Ovary (tissue), 9 donors: ENCODE results near the gene FAM83C. TPM values are rescaled to one million over a fixed set of nuclear protein-coding genes. Genes with fewer than 3 reads are reported as not detected.

Experiments
- DNase-seq, 5 donors: peaks; one replicate each; pipeline ENCODE4 v3.0.0-alpha.2; 2019 to 2020
- H3K27ac ChIP-seq, 2 donors: fragments of 200-600 bp; one replicate each; pipeline versions ENCODE4 v1.5.1 to v1.8.0; 2019 to 2022
- H3K27me3 ChIP-seq: fragments of 200-600 bp; one replicate; pipeline ENCODE4 v1.8.0; 2022
- H3K36me3 ChIP-seq: fragments of 200-600 bp; sonication (generic); one replicate; pipeline ENCODE4 v1.5.1; 2019
- H3K4me1 ChIP-seq: one replicate; pipeline ENCODE4 v1.8.1; 2013; ENCODE audit warnings: mild to moderate bottlenecking, moderate library complexity; ENCODE audit not compliant: insufficient read depth
- H3K4me3 ChIP-seq: fragments of 200-600 bp; sonication (generic); one replicate; pipeline ENCODE4 v1.5.1; 2017
- H3K9me3 ChIP-seq, 2 donors: fragments of 200-600 bp in 1 of 2; sonication (generic) in 1 of 2; one replicate each; pipeline versions ENCODE4 v1.5.1 to v1.8.1; 2013 to 2019; ENCODE audit warnings: mild to moderate bottlenecking in 1 of 2, moderate library complexity in 1 of 2
- CTCF ChIP-seq, 3 donors: fragments of 450-650 bp in 2 of 3; fragments of 200-600 bp in 1 of 3; IDR thresholded peaks; one replicate each; pipeline versions ENCODE4 v1.5.1 to v1.8.0; 2016 to 2022; ENCODE audit warnings: antibody characterized with exemption in 3 of 3, mild to moderate bottlenecking in 1 of 3
- EP300 ChIP-seq: sonication (generic); formaldehyde crosslinking; IDR thresholded peaks from one replicate; pipeline ENCODE4 v1.6.1; 2017; ENCODE audit warnings: antibody characterized with exemption
- POLR2A ChIP-seq: fragments of 450-650 bp; IDR thresholded peaks from one replicate; pipeline ENCODE4 v1.6.1; 2017; ENCODE audit warnings: antibody characterized with exemption, mild to moderate bottlenecking, moderate library complexity
- WGBS, 3 donors: extraction: QIAGEN DNeasy Blood & Tissue Kit in 1 of 3; methylation state at CpG; one replicate each; pipeline versions ENCODE4 v1.1.5 to v1.1.7; 2013 to 2017; 5-methylcytosine and 5-hydroxymethylcytosine counted together
- intact Hi-C, 4 donors: fragments of 100-400 bp; cut with DNase I; formaldehyde crosslinking; loops; one replicate each; pipeline versions ENCODE4 v1.11.0 to v1.15.1; 2022 to 2023
- polyA plus RNA-seq, 2 donors: library from polyadenylated mRNA; stranded (reverse); fragments of 200-250 nt in 1 of 2; fragments of 350-450 nt in 1 of 2; fragmentation: Illumina TruSeq in 1 of 2; extraction: RNeasy Lipid Tissue Mini Kit (QIAGEN cat#74804) in 1 of 2; gene quantifications; one replicate each; pipeline ENCODE4 v1.2.3, GENCODE V29; 2013 to 2014
- total RNA-seq, 7 donors: library from RNA; depleted of rRNA in 2 of 7; stranded (reverse); fragments of >200 nt in 2 of 7; fragmentation: NEBNext Ultra II Directional in 3 of 7; extraction: Animal tissue kit (Norgen Biotek cat#: 25700) in 3 of 7; gene quantifications; one replicate each; pipeline versions ENCODE4 v1.1.0 to v1.2.4, GENCODE V29; 2016 to 2023
- donor health status: DM: no; HTN: no; CAD: no; lungs with moderate emphysema.
- donor health status: DM: no; HTN: no; CAD: no.
- donor health status: Bipolar disorder and iron deficiency.
- donor health status: DM: yes; HTN: yes; CAD: no.
- donor health status: DM: no; HTN: no; CAD: no.
- donor health status: DM: yes; HTN: yes; CAD: no.

FAM83C gene
- total and polyA plus RNA-seq, 9 donors, result not detected

DNA sequence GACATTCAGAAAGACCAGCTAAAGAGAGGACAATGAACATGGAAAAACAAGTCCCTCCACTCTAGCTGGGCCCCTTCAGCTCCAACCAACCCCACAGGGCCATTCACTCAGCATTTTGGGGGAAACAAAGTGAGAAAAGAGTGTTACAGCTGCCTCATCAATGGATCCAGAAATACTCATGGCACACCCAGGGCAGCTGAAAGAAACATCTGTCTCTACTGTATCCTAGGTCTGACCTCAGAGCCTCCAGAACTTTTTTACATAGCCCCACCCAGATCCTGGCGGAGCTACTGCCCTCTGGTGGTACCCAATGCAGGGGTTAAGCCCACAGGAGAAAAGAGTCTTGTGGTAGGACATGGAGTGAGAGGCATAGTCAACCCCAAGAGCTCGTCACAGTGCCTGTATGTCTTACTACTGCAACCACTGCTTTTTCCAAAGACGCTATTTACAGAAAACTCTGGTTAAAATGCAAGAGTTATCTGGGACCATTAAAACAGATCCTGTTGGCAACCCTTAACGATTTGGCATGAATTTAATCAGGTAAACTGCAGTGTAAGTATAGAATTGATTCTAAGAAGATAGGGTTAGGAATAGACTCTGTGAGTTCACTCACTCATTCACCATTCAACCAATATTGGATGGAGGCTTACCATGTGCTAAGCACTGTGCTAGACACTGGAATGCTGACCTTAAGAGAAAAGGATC lies 37.4 kb upstream of the FAM83C start:
- no peak overlapping the region for H3K4me3 ChIP-seq
- no peak overlapping the region for H3K27ac ChIP-seq
- no peak for TF ChIP-seq EP300
- TF ChIP-seq POLR2A, result no peak
- no peak for TF ChIP-seq CTCF (IDR thresholded peaks at IDR 0.05)
- H3K27me3 ChIP-seq, result no peaks in the 10 kb centered on the region
- H3K9me3 ChIP-seq, result no peaks in the 10 kb centered on the region
- intact Hi-C loops, result no loop called here
- WGBS, 3 donors, result 85 to 91% (median 87%) methylated on average over 4 of the region's 4 CpGs
- peaks cover 2% of the 10 kb centered on the region for H3K4me1 ChIP-seq
- no peaks in the 10 kb centered on the region for H3K36me3 ChIP-seq
- no peak for DNase-seq

- intact Hi-C loops, result no loop called here
- Histone ChIP-seq H3K36me3 (no peaks in the 10 kb centered on the region), H3K4me3 (no peak overlapping the region), H3K27me3 (no peaks in the 10 kb centered on the region), H3K27ac (no peak overlapping the region), H3K4me1 (peaks cover 2% of the 10 kb centered on the region), H3K9me3 (no peaks in the 10 kb centered on the region)
- no peak for TF ChIP-seq CTCF (IDR thresholded peaks at IDR 0.05)
- TF ChIP-seq POLR2A, result no peak
- TF ChIP-seq EP300, result no peak
- 85 to 92% (median 85%) methylated on average over 4 of the region's 4 CpGs for WGBS, 3 donors
- no peak for DNase-seq
Observed at GRCh38 chr20:35328689-35329088, 36.5 kb upstream of the FAM83C start.

DNA sequence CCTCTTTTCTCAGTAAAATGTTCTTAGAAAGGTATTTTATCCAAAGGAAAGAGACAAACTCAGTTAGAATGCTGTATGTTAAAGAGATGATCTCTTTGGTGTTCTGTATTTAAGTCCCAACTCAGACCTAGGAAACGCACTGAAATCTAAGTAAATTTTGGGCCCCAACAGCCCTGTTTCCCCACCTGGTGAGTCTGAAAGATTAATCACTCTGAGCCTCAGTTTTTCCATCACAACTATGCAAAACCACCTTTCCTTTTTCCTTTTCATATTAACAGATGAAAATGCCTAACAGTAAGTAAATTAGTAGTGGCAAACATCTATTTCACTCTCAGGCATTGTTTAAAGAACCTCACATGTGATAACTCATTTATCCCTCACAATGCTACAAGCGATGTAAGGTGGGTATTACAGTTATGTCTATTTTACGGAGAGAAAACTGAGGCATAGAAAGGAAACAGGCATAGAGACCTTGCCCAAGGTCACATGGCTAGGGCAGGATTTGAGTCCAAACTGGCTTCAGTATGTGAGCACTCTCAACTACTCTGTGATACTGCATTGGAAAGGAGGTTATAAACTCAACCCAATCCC lies 36.0 kb upstream of the FAM83C start:
- no peak for DNase-seq
- H3K27ac ChIP-seq, result no peak overlapping the region
- no peaks in the 10 kb centered on the region for H3K36me3 ChIP-seq
- H3K27me3 ChIP-seq, result no peaks in the 10 kb centered on the region
- intact Hi-C loops, result no loop called here
- peaks cover 2% of the 10 kb centered on the region for H3K4me1 ChIP-seq
- WGBS, 3 donors, result 91 to 96% (median 92%) methylated on average over 3 of the region's 3 CpGs
- H3K9me3 ChIP-seq, result no peaks in the 10 kb centered on the region
- no peak overlapping the region for H3K4me3 ChIP-seq
- TF ChIP-seq CTCF (IDR thresholded peaks at IDR 0.05) (no peak), EP300 (no peak), POLR2A (no peak)

- DNase-seq, result no peak
- H3K27ac ChIP-seq, result no peak overlapping the region
- WGBS, 3 donors, result 92 to 99% (median 93%) methylated on average over 4 of the region's 4 CpGs
- H3K36me3 ChIP-seq, result no peaks in the 10 kb centered on the region
- TF ChIP-seq POLR2A (no peak), EP300 (no peak), CTCF (IDR thresholded peaks at IDR 0.05) (no peak)
- H3K27me3 ChIP-seq, result no peaks in the 10 kb centered on the region
- H3K4me3 ChIP-seq, result no peak overlapping the region
- intact Hi-C loops, result no loop called here
- H3K9me3 ChIP-seq, result no peaks in the 10 kb centered on the region
- H3K4me1 ChIP-seq, result peaks cover 2% of the 10 kb centered on the region
Observed at GRCh38 chr20:35327074-35327976, 35.1 kb upstream of the FAM83C start.
